ENCODE measurements around the gene HOOK1.

Gene HOOK1

DNA sequence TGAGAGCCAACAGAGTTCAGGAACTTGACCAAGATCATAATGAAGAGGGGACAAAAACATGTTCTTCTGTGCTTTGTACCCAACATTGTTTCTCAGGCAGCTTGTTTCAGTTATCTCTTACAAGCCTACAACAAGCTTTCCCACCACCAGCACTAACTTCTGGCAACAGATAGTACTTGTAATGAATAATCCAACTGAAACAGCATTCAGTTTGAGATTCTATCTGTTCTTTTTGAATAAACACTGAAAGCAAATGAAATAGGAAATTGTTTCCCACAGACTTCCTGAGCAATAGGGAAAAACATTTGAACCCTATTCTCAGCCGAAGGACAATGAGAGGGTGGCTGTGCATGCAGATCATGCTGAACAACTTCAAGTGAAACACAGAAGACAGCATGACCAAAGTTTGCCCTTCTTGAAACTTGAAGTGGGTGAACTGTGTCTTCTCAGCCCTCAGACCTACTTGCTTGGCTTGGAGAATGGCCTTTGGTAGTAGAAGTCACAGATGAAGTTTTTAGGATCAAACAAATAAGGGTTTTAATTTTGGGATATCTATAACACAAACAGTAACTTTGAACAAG, 11.2 kb upstream of the HOOK1 start:
- no peak overlapping the region for H3K27ac ChIP-seq
- no peak for TF ChIP-seq ZFX (IDR thresholded peaks at IDR 0.05)
- TF ChIP-seq, protein P1, sequence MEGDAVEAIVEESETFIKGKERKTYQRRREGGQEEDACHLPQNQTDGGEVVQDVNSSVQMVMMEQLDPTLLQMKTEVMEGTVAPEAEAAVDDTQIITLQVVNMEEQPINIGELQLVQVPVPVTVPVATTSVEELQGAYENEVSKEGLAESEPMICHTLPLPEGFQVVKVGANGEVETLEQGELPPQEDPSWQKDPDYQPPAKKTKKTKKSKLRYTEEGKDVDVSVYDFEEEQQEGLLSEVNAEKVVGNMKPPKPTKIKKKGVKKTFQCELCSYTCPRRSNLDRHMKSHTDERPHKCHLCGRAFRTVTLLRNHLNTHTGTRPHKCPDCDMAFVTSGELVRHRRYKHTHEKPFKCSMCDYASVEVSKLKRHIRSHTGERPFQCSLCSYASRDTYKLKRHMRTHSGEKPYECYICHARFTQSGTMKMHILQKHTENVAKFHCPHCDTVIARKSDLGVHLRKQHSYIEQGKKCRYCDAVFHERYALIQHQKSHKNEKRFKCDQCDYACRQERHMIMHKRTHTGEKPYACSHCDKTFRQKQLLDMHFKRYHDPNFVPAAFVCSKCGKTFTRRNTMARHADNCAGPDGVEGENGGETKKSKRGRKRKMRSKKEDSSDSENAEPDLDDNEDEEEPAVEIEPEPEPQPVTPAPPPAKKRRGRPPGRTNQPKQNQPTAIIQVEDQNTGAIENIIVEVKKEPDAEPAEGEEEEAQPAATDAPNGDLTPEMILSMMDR (conservative IDR thresholded peaks at IDR 0.05), result no peak

DNA sequence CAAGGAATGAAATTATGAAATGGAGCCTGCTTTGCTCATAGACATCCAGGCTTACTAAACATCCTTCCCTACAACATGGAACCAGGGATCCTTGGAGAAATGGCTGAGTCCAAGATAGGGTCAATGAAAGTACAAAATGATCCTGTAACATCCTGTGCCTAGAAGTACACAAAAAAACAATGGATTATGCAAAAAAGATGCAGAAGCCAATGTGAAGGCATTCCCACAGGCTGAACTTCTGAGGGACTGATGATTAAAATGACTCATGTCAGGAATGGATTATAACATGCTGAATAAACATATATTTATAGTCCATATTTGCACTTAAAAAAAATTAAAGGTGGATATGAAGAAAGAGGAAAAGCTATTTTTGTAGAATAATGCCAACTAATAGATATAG, 10.4 kb upstream of the HOOK1 start:
- no peak overlapping the region for H3K27ac ChIP-seq
- TF ChIP-seq ZFX (IDR thresholded peaks at IDR 0.05), result no peak
- TF ChIP-seq, protein P1 (conservative IDR thresholded peaks at IDR 0.05), result no peak

DNA sequence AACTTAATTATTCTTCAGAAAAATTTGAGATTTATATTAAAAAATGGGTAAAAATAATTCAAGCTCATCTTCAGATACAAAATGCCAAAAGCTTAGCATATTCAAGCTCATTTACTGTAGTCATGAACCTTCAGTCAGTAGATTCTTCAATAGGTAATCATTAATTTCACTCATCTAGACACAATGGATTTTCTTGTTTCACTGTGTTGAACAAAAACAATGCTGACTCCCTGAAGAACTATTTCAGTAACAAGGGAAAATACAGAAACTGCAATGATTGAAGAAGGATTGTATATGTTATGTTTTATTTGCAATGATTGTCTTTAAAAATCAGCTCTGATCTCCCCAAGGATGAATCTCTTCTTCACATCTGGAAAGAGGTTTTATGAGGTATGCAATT, 9.2 kb upstream of the HOOK1 start:
- H3K27ac ChIP-seq, result no peak overlapping the region
- TF ChIP-seq, protein P1 (conservative IDR thresholded peaks at IDR 0.05), result no peak

DNA sequence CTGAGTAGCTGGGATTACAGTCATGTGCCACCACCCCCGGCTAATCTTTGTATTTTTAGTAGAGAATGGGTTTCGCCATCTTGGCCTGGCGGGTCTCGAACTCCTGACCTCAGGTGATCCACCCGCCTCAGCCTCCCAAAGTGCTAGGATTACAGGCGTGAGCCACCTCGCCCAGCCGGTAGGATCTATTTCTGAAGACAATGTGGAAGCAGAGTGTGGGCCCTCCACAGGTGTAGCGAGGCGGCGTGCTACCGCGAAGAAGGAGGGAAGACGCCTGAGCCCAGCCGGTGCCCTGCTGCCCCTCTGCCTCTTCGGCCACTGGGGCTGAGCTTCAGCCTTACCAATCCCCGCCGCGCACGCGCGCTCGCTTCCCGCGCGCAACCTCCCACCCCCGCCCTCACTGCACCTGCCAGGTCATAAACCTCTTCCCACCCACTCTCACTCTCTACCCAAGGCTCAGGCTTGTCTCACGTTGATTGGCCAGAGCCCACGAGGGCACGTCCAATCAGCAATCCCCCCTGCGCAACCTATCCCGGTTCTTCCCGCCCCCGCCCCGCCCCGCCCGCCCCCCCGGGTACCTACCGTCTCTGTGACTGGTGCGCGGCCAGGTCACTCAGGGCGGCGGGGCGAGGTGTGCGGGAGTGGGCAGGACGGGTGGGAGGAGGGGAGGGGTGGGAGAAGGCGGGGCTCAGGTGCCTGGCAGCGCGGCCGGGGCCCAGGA, 409 bp upstream of the HOOK1 start:
- H3K27ac ChIP-seq, result peak overlapping the region; percentile 95
- TF ChIP-seq, protein P1 (conservative IDR thresholded peaks at IDR 0.05), result no peak; the same call in 1 of the 2 replicates
- no peak for TF ChIP-seq ZFX (IDR thresholded peaks at IDR 0.05)

DNA sequence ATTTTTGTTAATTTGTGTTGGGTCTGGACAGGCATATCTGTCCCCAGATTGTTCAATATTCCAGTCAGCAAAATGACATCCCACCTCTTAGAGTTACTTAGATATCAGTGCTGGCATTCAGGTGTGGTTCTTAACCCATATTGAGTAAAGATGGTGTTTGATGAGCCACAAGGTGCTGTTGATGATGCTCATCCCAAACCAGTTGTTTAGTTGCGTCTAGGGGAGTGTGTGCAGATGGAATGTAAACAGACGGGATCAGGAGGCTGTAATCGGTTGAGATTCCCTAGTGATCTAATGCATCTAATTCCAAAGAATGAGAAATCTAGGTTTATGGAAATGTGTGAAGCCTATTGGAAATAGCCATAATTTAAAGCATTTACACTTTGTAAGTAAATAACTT, 1.1 kb downstream of the HOOK1 start:
- H3K27ac ChIP-seq, result no peak overlapping the region; the same call in 1 of the 2 replicates
- TF ChIP-seq, protein P1 (conservative IDR thresholded peaks at IDR 0.05), result no peak
- no peak for TF ChIP-seq ZFX (IDR thresholded peaks at IDR 0.05)

DNA sequence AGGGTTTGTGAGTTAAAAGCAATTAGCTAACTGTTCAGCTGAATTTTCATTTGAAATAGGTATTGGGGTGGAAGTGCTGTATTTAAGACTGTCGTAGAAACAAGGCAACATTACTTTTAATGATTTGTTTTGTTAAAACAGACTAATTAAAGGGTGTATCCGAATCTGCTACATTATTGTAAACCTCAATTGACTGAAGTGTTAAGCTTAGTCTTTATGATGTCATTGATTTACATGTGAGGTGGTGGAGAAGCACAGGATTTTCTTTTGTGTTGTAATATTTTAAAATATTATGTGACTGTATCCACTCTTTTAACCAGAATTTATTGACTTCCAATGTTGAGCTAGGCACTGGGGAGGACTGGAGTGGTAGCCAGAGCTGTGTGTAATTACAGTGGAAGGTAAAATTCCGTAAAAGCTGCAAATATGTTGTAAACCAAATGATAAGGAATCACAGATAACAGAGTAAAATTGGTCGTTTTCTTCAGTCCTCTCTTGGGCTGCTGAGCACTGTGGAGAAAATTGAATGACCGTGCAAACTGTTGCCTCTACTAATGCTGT, 1.6 kb downstream of the HOOK1 start:
- TF ChIP-seq ZFX (IDR thresholded peaks at IDR 0.05), result no peak
- TF ChIP-seq, protein P1 (conservative IDR thresholded peaks at IDR 0.05), result no peak
- no peak overlapping the region for H3K27ac ChIP-seq

Data from C4-2B (cell line).